Erythroblast (primary cell): ENCODE data around the gene C11orf97.
"Not testable (repeated sequence)": the region's sequence is repeated elsewhere in the genome, so short reads cannot be mapped to it uniquely, and the experiment has no call there.

Experiments
- DNase-seq, 2 experiments: peaks; one replicate each; lab custom pipeline; 2025; lab: John Stamatoyannopoulos, UW
- GATA1 ChIP-seq: IDR thresholded peaks from 2 replicates; pipeline ENCODE4 v1.6.1; 2011; ENCODE audit warnings: low read depth, mild to moderate bottlenecking, control low read depth, low read length, moderate library complexity
- POLR2A ChIP-seq: IDR thresholded peaks from 2 replicates; pipeline ENCODE4 v1.6.1; 2011; ENCODE audit warnings: mild to moderate bottlenecking, low read length

Gene C11orf97, protein sequence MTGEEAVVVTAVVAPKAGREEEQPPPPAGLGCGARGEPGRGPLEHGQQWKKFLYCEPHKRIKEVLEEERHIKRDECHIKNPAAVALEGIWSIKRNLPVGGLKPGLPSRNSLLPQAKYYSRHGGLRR

GRCh38 chr11:94511932-94512781, at the start of gene C11orf97:
Gene C11orf97, plus strand, starts transcription at chr11:94512461. Its CDS starts 68 bp downstream, at chr11:94512529.
- TF ChIP-seq POLR2A (no peak), GATA1 (no peak)
- DNase-seq: peak; percentile 21 to 25

DNA sequence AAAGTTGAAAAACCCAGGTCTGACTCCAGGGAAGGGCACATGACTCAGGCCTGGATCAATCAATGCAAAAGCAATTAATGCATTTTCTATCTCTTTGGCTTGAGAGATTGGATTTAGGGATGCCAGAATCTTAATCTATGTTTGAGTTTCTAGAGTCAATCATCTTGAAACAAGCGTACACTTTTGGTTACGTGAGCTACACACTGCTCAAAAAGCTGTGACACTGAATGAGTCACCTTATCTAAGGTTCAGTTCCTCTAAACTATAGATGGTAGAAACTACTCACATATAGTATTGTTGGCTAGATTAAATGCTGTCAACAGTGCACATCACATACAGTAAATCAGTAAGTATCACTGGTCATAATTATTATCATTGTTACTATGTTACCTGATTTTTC, 42.8 kb upstream of the C11orf97 start:
- TF ChIP-seq POLR2A (no peak), GATA1 (no peak)
- DNase-seq: no peak

- no peak for TF ChIP-seq GATA1
- no peak for TF ChIP-seq POLR2A
- DNase-seq: no peak
Observed at GRCh38 chr11:94472916-94473799, 39.1 kb upstream of the C11orf97 start.

DNA sequence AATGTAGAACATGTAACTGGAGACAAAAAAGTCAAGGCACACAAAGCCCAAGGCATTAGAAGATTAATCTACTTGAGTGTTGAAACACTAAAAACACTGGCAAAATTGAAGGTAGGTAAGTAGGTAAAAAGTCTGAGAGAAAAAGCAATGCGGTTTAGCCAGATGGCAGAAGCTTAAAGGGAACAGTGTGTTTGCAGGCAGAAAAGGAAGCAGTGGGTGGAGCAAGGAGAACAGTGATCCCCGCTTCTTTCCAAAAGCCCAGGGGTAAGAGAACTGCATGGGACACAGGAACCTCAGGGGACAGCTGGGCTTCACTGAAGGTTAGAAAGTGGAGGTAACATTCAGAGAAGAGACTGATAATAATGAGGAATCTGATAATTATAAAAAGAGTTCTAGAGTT, 34.6 kb upstream of the C11orf97 start:
- DNase-seq: no peak
- TF ChIP-seq POLR2A: no peak
- no peak for TF ChIP-seq GATA1

DNA sequence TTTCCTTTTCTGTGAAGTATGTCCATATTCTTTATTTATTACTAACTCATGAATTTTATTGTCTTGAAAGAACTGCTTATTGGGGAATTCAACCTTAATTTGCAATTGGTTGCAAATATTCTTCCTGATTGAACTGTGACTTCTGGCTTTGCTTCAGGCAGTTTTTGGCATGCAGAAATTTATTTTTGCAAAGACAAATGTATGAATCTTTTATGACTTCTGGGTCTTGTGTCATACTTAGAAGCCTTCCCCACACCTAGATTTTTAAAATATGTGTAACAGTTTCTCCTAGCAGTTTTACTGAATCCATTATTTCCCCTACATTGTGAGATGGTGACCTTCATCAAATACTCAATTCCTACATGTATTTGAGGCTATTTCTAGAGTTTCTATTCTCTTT, 30.9 kb upstream of the C11orf97 start:
- no peak for TF ChIP-seq POLR2A
- no peak for TF ChIP-seq GATA1

GRCh38 chr11:94486068-94486467, 26.2 kb upstream of the C11orf97 start:
- no peak for DNase-seq
- TF ChIP-seq GATA1: no peak
- no peak for TF ChIP-seq POLR2A

More for the DNA sequence above, 30.9 kb upstream of the C11orf97 start:
- DNase-seq: no peak

- no peak for TF ChIP-seq GATA1
- TF ChIP-seq POLR2A: peak; percentile 93
- DNase-seq: peak; percentile 99
Observed at GRCh38 chr11:94493281-94494125, 18.8 kb upstream of the C11orf97 start, which contains the start of the genes ANKRD49 and MRE11. Gene ANKRD49, plus strand, starts transcription at chr11:94493984. Its CDS starts 2,710 bp downstream, at chr11:94496694. Gene MRE11, minus strand, starts transcription at chr11:94493844. Its CDS starts 1,043 bp downstream, at chr11:94492801.

DNA sequence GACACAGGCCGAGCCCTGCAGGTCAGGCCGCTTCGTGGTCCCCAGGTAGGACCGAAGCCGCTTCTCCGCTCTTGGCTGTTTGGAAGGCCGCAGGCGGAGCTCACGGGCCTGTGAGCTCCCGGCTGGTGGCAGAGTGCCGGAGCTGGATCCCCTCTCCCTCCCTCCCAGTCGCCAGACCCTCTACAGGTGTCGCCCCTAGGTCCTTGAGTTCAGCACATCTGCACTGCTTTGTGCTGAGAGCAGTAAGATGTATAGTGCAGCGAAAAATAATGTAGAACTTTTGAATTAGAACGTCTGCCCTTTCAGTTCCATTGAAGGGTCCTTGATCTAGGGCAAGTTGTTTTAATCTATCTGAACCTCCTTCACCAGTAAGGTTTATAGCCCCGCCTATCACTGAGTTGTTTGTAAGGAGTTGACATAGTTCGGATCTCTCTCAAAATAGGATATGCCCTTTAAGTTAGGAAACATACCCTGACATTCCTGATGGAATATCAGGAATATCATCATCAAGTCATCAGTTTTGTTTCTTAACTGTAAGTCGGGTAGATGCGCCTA, 18.1 kb upstream of the C11orf97 start:
- DNase-seq: peak in 1 of 2 experiments; percentile 80
- no peak for TF ChIP-seq GATA1
- peak; percentile 55 for TF ChIP-seq POLR2A

GRCh38 chr11:94500181-94500580, 12.1 kb upstream of the C11orf97 start:
- TF ChIP-seq GATA1 (no peak), POLR2A (no peak)
- no peak for DNase-seq

- no peak for DNase-seq
Observed at GRCh38 chr11:94501522-94501921, 10.7 kb upstream of the C11orf97 start.

DNA sequence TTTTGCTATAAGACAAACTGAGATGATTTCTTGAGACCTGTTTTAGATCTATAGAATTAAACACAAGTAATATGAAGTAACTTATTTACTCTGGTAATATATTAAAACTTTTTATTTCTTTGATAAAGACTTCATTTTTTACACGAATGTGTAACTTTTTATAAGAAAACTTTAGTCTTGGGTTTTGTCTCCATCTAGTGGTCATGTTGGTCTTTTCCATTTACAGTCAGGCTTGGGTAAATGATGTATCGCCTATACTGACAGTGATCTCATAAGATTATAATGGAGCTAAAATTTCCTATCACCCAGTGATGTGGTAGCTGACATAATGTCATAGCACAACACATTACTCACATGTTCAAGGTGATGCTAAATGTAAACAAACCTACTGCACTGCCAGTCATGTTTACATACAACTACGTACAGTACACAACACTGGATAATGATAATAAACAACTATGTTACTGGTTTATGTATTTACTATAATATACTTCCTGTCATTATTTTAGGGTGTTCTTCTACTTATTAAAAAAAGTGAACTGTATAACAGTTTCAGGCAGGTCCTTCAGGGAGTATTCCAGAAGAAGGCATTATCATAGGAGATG, 7.5 kb upstream of the C11orf97 start:
- no peak for TF ChIP-seq GATA1
- no peak for TF ChIP-seq POLR2A
- peak; percentile 58 to 80 for DNase-seq

More at GRCh38 chr11:94501522-94501921, 10.7 kb upstream of the C11orf97 start:
- no peak for TF ChIP-seq POLR2A
- TF ChIP-seq GATA1: no peak

GRCh38 chr11:94506513-94506912, 5.7 kb upstream of the C11orf97 start:
- not testable (repeated sequence) for DNase-seq

- TF ChIP-seq POLR2A (no peak), GATA1 (no peak)
- no peak for DNase-seq
Observed at GRCh38 chr11:94507485-94507884, 4.8 kb upstream of the C11orf97 start.
